A549 (cell line): Measurements from ENCODE around the gene GSG1L.

Experiments
- CBX8 ChIP-seq: fragments of 200-600 bp; sonication (generic); IDR thresholded peaks from 2 replicates; pipeline ENCODE4 v1.6.1; 2016
- POLR2A ChIP-seq: IDR thresholded peaks from 2 replicates; pipeline ENCODE4 v1.6.1; 2012; ENCODE audit warnings: mild to moderate bottlenecking, low read length
- TF ChIP-seq, protein P1 (sequence below): fragments of 450-650 bp; IDR thresholded peaks from 2 replicates; pipeline ENCODE4 v1.6.1; 2014; ENCODE audit warnings: antibody characterized with exemption
- TF ChIP-seq, protein P2 (sequence below): fragments of >200 bp; sonication (Bioruptor Twin); formaldehyde crosslinking; IDR thresholded peaks from 3 replicates; pipeline ENCODE4 v1.5.1; 2016

DNA sequence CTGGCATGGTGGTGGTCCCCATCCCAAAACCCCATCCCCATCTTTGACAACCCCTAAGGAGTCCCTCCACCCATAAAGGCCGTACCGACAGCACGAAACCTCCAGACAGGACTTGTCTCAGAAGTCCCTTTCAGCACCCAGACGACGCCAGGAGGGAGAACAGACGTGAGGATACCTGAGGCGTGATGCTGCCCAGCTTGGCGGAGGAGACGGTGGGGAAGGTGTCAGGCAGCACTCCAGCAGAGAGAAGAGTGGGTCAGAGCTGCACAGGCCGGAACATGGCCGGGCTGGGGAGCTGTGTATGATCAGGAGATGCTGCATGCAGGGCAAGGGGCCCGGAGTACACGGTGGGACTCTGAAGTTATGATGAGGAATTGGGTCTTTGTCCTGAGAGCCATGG, 244.2 kb downstream of the GSG1L start:
- no peak for TF ChIP-seq CBX8
- TF ChIP-seq POLR2A, result no peak
- TF ChIP-seq, protein P1, sequence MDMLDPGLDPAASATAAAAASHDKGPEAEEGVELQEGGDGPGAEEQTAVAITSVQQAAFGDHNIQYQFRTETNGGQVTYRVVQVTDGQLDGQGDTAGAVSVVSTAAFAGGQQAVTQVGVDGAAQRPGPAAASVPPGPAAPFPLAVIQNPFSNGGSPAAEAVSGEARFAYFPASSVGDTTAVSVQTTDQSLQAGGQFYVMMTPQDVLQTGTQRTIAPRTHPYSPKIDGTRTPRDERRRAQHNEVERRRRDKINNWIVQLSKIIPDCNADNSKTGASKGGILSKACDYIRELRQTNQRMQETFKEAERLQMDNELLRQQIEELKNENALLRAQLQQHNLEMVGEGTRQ, result no peak
- TF ChIP-seq, protein P2, sequence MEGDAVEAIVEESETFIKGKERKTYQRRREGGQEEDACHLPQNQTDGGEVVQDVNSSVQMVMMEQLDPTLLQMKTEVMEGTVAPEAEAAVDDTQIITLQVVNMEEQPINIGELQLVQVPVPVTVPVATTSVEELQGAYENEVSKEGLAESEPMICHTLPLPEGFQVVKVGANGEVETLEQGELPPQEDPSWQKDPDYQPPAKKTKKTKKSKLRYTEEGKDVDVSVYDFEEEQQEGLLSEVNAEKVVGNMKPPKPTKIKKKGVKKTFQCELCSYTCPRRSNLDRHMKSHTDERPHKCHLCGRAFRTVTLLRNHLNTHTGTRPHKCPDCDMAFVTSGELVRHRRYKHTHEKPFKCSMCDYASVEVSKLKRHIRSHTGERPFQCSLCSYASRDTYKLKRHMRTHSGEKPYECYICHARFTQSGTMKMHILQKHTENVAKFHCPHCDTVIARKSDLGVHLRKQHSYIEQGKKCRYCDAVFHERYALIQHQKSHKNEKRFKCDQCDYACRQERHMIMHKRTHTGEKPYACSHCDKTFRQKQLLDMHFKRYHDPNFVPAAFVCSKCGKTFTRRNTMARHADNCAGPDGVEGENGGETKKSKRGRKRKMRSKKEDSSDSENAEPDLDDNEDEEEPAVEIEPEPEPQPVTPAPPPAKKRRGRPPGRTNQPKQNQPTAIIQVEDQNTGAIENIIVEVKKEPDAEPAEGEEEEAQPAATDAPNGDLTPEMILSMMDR, result no peak
